HG03520 (cell line): ENCODE results near the gene CACNA1E.

Experiments
- ATAC-seq: cut with Tn5 transposase; IDR thresholded peaks from one replicate; pipeline ENCODE4 v1.9.1; 2021; ENCODE audit warnings: mild to moderate bottlenecking, moderate library complexity; ENCODE audit not compliant: unreplicated experiment

Gene CACNA1E

GRCh38 chr1:181674617-181675016 is 191.3 kb downstream of the CACNA1E start:
- no peak for ATAC-seq

- no peak for ATAC-seq
Observed at GRCh38 chr1:181675091-181675917, 192.0 kb downstream of the CACNA1E start.

- ATAC-seq, result no peak
Observed at GRCh38 chr1:181675918-181676190, 192.5 kb downstream of the CACNA1E start.

- ATAC-seq, result no peak
Observed at GRCh38 chr1:181676269-181676668, 193.0 kb downstream of the CACNA1E start.

GRCh38 chr1:181680332-181680731 is 197.0 kb downstream of the CACNA1E start:
- ATAC-seq, result no peak

GRCh38 chr1:181680871-181681270 is 197.6 kb downstream of the CACNA1E start:
- ATAC-seq, result no peak

GRCh38 chr1:181685211-181685610 is 201.9 kb downstream of the CACNA1E start:
- ATAC-seq, result no peak

GRCh38 chr1:181701891-181702290 is 218.6 kb downstream of the CACNA1E start:
- no peak for ATAC-seq

- no peak for ATAC-seq
Observed at GRCh38 chr1:181704546-181704945, 221.2 kb downstream of the CACNA1E start.

- ATAC-seq, result no peak
Observed at GRCh38 chr1:181711820-181712219, 228.5 kb downstream of the CACNA1E start.

- ATAC-seq, result no peak
Observed at GRCh38 chr1:181712711-181713110, 229.4 kb downstream of the CACNA1E start.

- no peak for ATAC-seq
Observed at GRCh38 chr1:181714428-181714827, 231.1 kb downstream of the CACNA1E start.

GRCh38 chr1:181718034-181718433 is 234.7 kb downstream of the CACNA1E start:
- ATAC-seq, result no peak

GRCh38 chr1:181726320-181727012 is 243.1 kb downstream of the CACNA1E start:
- ATAC-seq, result no peak

GRCh38 chr1:181730606-181731005 is 247.3 kb downstream of the CACNA1E start:
- no peak for ATAC-seq

- no peak for ATAC-seq
Observed at GRCh38 chr1:181732218-181732990, 249.1 kb downstream of the CACNA1E start.

GRCh38 chr1:181733486-181733885 is 250.2 kb downstream of the CACNA1E start:
- no peak for ATAC-seq

- ATAC-seq, result no peak
Observed at GRCh38 chr1:181737056-181737455, 253.7 kb downstream of the CACNA1E start.

- ATAC-seq, result no peak
Observed at GRCh38 chr1:181739214-181739613, 255.9 kb downstream of the CACNA1E start.

- ATAC-seq, result no peak
Observed at GRCh38 chr1:181742426-181742825, 259.1 kb downstream of the CACNA1E start.

- ATAC-seq, result no peak
Observed at GRCh38 chr1:181743878-181744312, 260.6 kb downstream of the CACNA1E start.

- no peak for ATAC-seq
Observed at GRCh38 chr1:181746224-181746623, 262.9 kb downstream of the CACNA1E start.
